Measurements from ENCODE around the gene TYW5.

- TF ChIP-seq TARDBP (IDR thresholded peaks at IDR 0.05) (no peak), ARNT (IDR thresholded peaks at IDR 0.05) (no peak), LEF1 (IDR thresholded peaks at IDR 0.05; ENCODE audit: borderline replicate concordance) (no peak), L3MBTL2 (conservative IDR thresholded peaks at IDR 0.05) (no peak), PKNOX1 (IDR thresholded peaks at IDR 0.05) (no peak), SP1 (IDR thresholded peaks at IDR 0.05) (no peak), FOXK2 (IDR thresholded peaks at IDR 0.05) (no peak), BHLHE40 (IDR thresholded peaks at IDR 0.05; ENCODE audit: borderline replicate concordance) (no peak), FOXM1 (IDR thresholded peaks at IDR 0.05; ENCODE audit: borderline replicate concordance) (no peak), NFRKB (IDR thresholded peaks at IDR 0.05) (no peak), ELF4 (IDR thresholded peaks at IDR 0.05) (no peak), FOXA1 (IDR thresholded peaks at IDR 0.05) (no peak), CTBP1 (IDR thresholded peaks at IDR 0.05; ENCODE audit: borderline replicate concordance) (no peak), SUZ12 (IDR thresholded peaks at IDR 0.05) (no peak)
Observed at GRCh38 chr2:199975273-199975895, 20.1 kb upstream of the TYW5 start.

Measured in HEK293T (cell line).